Activated CD8-positive, alpha-beta memory T cell treated with anti-CD3 and anti-CD28 coated beads for 1 hour (primary cell): ENCODE measurements around the gene MAGI2.
"Not testable (repeated sequence)": the region's sequence is repeated elsewhere in the genome, so short reads cannot be mapped to it uniquely, and the experiment has no call there.

ENCODE experiments used
- DNase-seq, 2 donors: peaks; one replicate each; pipeline ENCODE4 v3.0.0-alpha.2; 2020; ENCODE audit warnings: low read depth in 1 of 2; ENCODE audit errors: extremely low read depth in 1 of 2

The MAGI2 gene

DNA sequence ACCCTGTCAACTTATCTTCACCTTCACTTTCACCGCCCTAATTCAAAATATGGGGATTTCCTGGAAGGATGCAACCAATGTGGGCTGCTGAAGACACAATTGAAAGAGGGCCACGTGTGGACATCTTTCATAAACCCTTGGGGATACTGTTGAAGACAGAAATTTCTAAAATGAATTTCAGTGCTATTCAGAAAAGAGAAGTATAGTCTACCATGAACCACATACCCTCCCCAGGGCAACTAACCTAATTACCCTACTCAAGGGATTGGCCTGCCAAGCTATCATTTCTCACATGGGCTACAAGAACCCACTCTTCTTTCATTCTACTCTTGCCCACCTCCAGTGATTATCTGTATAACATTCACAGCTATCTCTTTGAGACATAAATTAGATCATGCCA lies 1428.9 kb downstream of the MAGI2 start:
- DNase-seq, result no peak

GRCh38 chr7:78023191-78023590 lies 1430.3 kb downstream of the MAGI2 start:
- DNase-seq, result no peak

DNA sequence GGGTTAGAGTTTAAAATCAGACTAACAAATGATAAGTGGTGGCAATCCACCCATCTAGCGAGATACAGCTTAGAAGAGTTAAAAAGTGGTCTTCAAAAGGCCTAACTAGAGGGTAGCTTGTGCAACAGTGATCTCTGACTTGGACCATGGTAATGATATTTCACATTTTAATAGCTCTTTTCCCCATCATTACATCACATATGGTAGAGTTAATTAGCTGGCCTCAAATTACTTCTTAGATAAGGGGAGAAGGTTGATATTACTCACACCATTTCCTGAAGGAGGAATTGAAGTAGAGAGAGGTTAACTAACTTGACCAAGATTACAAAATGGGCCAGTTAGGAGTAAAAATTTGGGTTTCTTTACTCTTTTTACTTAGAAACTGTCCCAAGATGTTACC lies 1431.3 kb downstream of the MAGI2 start:
- DNase-seq, result no peak

DNA sequence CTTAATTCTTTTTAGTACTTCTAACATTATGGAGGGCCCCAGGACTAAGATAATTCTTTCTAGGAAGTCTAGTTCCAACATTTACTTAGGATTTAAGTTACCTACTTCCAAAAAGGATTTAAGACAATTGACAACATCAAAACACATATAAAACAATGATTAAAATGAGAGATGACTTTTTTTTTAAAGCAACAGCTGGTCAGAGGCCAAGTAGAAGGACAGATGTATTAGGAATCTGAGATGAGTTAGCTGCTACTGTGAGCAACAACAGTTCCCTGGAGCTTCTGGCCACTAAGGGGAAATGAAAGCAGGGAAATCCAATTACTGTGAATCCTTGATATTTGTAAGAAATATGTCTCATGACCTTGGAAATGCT lies 1432.6 kb downstream of the MAGI2 start:
- no peak for DNase-seq

DNA sequence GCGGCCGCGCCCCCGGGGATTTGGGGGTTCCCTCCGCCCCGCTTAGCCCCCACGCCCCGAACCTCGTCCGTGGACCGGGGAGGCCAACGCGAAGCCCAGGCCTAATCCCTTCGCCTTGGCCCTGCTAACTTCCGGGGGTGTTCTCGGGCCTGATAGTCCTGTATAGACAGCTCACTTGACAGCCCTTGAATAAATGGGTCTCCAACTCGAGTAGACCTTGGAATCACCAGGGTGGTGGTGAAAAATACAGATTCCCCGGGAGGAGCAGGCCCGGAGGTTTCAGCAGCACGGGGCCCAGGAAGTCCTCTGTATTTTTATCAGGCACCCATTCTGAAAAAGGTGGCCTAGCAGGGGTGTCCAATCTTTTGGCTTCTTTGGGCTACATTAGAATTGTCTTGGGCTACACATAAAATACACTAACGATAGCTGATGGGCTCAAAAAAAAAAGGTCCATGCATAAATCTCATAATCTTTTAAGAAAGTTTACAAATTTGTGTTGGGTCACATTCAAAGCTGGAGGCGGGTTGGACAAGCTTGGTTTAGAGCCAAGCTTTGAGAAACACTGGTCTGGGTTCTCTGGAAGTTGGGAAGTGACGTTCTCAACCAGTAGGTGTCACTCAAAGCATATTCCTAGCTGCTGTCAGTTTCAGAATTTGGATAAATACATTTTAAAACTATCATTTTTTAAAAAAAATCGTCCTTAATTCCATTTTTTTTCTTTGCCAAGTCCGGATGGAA lies 1433.2 kb downstream of the MAGI2 start:
- DNase-seq, result no peak

DNA sequence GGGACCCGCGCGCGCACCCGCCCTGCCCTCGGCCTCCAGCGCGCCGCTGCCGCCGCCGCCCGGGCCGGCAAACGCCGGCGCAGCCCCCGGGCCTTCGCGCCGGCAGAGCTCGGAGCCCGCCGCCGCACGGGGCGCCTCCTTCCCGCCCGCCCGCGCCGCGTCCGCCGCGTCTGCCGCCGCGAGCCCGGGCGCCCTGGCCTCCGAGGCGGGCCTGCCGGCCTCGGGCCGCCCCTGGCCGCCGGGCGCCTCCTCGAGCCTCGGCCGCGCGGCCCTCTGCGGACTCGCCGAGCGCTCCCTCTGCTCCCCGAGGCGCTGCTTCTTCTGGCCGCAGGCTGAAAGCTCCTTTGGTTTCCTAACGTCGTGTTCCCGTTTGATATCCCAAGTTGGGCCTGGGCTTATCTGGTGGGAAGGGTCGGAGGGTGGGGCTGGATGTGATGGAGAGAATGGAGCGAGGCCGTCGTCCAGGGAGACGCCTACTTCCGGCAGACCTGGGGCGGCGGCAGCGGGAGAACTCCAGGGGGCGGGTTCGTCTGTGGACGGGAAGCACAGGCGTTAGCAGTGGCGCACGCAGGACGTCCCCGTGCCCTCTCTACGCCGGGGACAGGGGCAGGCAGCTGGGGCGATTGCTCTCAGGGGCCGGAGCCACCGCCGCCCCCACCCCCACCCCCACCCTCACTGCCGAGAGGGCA lies 1433.9 kb downstream of the MAGI2 start:
- peak in 1 of 2 donors; percentile 35 for DNase-seq

DNA sequence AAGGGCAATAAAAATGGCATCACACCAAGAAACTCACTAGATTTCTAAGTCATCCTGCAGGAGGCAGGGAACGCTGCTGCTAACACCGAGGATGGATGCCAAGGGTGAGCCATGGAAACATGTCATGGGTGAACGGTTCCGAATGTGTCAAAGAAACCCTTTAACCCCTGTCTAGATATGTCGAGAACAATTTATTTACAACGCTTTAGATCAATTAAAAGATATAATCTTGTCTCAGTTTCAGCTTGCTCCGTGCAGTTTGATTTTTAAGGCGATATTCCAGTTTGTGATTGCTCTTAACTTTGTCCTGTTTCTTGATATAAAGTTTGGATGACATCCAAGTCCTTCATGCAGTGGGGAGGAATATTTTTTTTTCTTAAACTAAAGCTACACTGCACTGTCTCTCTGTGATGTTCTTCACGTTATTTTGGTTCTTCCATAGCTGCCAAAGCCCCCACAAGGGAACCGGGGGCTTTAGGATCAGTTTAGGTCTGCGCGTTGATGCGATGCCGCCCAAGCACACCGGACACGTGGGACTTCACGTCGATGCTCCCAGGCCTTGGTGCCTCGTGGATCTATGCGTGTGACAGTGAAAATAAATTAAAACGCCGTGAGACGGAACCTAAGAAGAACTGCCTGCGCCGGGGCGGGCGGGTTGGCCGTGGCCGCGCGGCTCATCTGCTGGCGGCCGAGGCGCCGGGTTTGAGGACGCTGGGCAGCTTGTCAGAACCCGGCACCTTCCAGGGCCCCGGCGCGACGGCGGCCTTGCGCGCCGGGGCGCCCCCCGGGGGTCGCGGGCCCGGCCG lies 1434.6 kb downstream of the MAGI2 start:
- no peak for DNase-seq

GRCh38 chr7:78017591-78018100 lies 1435.8 kb downstream of the MAGI2 start:
- DNase-seq, result no peak

DNA sequence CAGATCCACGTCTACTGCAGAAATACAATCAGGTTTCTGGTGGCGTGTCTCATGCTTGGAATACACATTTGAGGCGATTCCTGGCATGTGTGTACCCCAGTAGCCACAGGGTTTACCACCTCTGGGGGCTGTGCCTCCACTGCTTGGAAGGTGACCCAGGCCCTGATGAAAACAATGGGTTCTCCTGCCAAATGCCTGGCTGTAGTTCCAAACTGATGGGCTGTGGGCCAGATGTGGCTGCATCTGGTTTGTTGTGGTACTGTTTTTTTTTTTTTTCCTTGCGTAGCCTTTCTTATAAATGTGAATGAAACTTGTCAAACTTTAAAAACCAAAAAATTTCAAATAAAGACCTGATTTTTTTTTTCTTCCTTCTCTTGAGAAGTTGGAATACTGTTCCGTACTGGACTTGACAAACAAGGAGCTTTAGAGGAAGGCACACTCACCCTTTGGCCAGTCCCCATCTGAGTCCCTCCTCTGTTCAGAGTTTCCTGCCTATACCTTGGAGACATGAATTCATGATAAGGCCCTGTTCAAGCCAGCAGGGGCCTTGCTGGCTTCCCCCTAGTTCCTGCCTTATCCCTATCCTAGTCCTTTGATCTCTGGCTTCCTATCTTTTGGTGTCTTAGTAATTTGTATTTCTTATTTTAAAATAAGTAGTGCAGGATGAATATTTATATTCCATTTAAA lies 1437.8 kb downstream of the MAGI2 start:
- DNase-seq, result no peak

DNA sequence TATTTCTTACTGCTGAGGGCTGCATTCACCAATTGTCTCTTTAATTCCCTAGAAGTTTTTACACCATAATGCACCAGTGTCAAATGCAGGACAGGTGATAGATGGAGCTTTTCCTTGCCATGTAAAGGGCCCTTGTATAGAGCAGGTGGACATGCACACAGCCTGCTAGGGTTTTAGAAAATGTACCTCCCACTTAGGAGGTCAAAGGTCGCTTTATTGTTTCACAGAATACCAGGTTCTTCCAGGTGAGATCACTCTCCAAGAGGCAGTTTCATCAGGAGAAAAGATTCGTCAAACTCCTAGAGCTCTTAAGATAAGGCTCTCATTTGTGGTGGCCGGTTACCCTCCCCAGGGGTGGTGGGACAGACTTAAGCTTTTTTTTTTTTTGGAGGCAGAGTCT lies 1439.1 kb downstream of the MAGI2 start:
- DNase-seq, result no peak

- no peak for DNase-seq
Measured at GRCh38 chr7:78013386-78013785, 1440.1 kb downstream of the MAGI2 start.

- no peak for DNase-seq
Measured at GRCh38 chr7:78011642-78012041, 1441.8 kb downstream of the MAGI2 start.

DNA sequence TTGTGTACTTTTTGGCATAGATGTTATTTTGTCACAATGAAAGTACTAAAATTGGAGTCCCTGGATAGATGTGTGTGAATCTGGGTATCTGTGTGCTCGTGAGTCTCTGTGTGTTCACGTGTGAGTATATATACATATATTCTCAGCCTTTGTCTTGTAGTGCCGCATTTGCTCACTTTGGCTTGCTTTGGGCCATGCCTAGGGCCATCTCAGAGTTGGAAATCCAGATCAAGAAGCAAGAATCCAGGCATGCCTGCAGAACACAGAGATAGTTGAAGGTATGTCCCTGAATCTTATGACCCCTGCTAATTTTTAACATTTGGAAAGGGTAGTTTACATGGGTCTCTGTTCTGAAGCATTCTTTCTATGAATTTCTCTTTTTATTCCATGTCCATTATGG lies 1446.2 kb downstream of the MAGI2 start:
- DNase-seq, result no peak

DNA sequence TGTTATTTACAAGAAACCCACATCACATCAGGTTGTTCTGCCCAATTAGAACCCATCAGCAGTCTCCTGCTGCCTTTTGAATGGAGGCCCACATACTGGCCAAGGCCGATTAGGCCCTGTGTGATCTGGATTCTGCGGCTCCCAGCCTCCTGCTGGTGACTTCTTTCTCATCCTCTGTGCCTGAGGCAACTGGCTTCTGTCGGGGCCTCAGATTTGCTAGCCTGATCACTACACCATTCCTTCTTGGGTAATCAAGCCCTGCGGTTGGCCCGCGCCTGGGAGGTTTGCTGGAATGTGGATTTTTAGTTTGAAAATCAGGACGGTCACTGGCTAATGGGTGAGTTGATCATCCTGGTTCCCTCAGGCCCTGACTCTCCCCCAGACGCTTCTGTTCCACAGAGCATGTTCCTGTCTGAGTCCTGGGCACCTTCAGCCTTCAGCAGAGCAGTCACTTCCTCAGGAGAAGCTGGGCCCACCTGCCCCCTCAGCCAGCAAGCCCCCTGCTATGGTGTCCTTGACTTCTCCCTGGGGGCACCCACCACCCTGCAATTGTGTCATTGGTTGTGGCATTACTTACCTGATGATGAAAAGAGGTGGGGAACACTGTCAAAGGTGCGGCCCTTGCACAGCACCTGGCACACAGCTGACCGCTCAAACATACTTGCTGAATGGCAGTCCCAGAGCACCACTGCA lies 1447.3 kb downstream of the MAGI2 start:
- no peak for DNase-seq

GRCh38 chr7:78002715-78003114 lies 1450.8 kb downstream of the MAGI2 start:
- no peak for DNase-seq

DNA sequence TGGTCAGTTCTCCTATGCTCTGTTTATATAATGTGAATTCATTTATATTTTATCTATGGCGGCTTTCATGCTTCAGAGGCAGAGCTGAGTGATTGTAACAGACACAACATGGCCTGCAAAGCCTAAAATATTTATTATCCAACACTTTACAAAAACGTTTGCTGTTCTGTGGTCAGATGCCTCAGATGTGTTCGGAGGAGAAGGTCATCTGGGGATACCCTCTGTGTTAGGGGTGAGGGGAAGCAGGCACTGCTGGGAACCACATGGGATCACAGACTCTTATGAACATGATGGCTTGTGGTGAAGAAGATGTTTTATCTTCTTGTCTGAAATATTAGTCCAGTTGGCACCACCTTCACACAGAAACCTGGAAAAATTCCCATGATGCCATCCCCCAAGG lies 1451.4 kb downstream of the MAGI2 start:
- DNase-seq, result no peak

- DNase-seq, result not testable (repeated sequence)
Measured at GRCh38 chr7:77999168-77999567, 1454.3 kb downstream of the MAGI2 start.

DNA sequence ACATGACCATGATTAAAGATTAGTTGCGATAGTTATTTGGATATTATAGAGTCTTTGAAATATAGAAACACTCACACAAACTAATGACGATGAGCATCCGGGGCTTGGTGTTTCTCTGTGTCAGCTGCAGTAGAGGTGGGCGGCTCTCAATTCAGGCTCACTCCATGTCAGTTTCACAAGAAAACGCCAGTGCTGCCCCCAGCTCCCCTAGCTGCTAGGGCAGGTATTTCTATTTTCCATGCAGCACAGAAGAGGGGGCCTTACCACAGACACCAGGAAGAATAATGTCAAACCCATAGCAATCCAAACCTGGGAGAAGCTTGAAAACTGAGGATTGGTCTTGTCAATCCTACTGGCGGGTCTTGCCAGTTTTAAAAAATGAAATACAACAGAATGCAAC lies 1457.8 kb downstream of the MAGI2 start:
- DNase-seq, result no peak

GRCh38 chr7:77993838-77994237 lies 1459.6 kb downstream of the MAGI2 start:
- no peak for DNase-seq

DNA sequence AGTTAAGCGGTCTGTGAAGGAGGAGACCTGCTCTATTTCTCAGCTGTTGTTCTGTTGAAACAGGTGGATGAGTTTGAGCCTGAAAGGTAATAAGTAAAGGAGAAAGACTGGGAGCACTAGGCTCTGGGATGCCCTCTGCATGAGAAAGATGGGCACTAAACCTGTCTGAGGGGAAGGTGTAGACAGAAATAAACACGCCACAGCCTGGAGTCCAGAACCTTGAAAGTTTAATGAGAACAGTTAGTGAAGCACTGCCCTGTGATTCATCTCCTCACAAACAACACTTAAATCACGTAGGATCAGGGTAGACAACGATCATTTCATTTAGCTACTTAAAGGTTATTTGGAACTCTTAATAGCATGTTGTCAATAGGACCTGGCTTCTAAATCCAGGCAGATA lies 1461.8 kb downstream of the MAGI2 start:
- no peak for DNase-seq
